Measurements from ENCODE around the gene MMP10.

MMP10 gene

GRCh38 chr11:102799681-102800340 lies 19.4 kb upstream of the MMP10 start:
- H3K9ac ChIP-seq (ENCODE audit: low read length): no peak overlapping the region
- no peaks in the 10 kb centered on the region for H3K27me3 ChIP-seq (ENCODE audit: control insufficient read depth, insufficient read depth, low read length)
- H3K9me3 ChIP-seq (ENCODE audit: control insufficient read depth, low read depth, low read length): no peaks in the 10 kb centered on the region
- no peaks in the 10 kb centered on the region for H3K36me3 ChIP-seq (ENCODE audit: control insufficient read depth, low read depth, low read length)
- H3K4me1 ChIP-seq (ENCODE audit: control insufficient read depth, low read depth, low read length): no peaks in the 10 kb centered on the region
- no peak overlapping the region for H3K27ac ChIP-seq (ENCODE audit: low read length)
- no peak overlapping the region for H3K4me3 ChIP-seq (ENCODE audit: low read length)

GRCh38 chr11:102798012-102798746 lies 17.8 kb upstream of the MMP10 start, which contains the start of gene MMP1:
TSS of gene MMP1 (minus strand) at chr11:102798160. CDS start at chr11:102798092, 68 bp downstream.
- no peak within 1 kb of the TSS for H3K4me3 ChIP-seq (ENCODE audit: low read length)
- H3K9ac ChIP-seq (ENCODE audit: low read length): no peak within 1 kb of the TSS
- no peaks in the 10 kb centered on the region for H3K4me1 ChIP-seq (ENCODE audit: control insufficient read depth, low read depth, low read length)
- no peaks in the 10 kb centered on the region for H3K27me3 ChIP-seq (ENCODE audit: control insufficient read depth, insufficient read depth, low read length)
- H3K9me3 ChIP-seq (ENCODE audit: control insufficient read depth, low read depth, low read length): no peaks in the 10 kb centered on the region
- no peak within 1 kb of the TSS for H3K27ac ChIP-seq (ENCODE audit: low read length)
- no peaks in the 10 kb centered on the region for H3K36me3 ChIP-seq (ENCODE audit: control insufficient read depth, low read depth, low read length)

GRCh38 chr11:102794382-102794781 lies 14.0 kb upstream of the MMP10 start:
- Histone ChIP-seq H3K27me3 (ENCODE audit: control insufficient read depth, insufficient read depth, low read length) (no peaks in the 10 kb centered on the region), H3K36me3 (ENCODE audit: control insufficient read depth, low read depth, low read length) (no peaks in the 10 kb centered on the region), H3K9me3 (ENCODE audit: control insufficient read depth, low read depth, low read length) (no peaks in the 10 kb centered on the region), H3K27ac (ENCODE audit: low read length) (no peak overlapping the region), H3K9ac (ENCODE audit: low read length) (no peak overlapping the region), H3K4me3 (ENCODE audit: low read length) (no peak overlapping the region), H3K4me1 (ENCODE audit: control insufficient read depth, low read depth, low read length) (no peaks in the 10 kb centered on the region)

GRCh38 chr11:102793677-102794290 lies 13.4 kb upstream of the MMP10 start:
- Histone ChIP-seq H3K27me3 (ENCODE audit: control insufficient read depth, insufficient read depth, low read length) (no peaks in the 10 kb centered on the region), H3K4me3 (ENCODE audit: low read length) (no peak overlapping the region), H3K9me3 (ENCODE audit: control insufficient read depth, low read depth, low read length) (no peaks in the 10 kb centered on the region), H3K27ac (ENCODE audit: low read length) (no peak overlapping the region), H3K9ac (ENCODE audit: low read length) (no peak overlapping the region), H3K36me3 (ENCODE audit: control insufficient read depth, low read depth, low read length) (no peaks in the 10 kb centered on the region), H3K4me1 (ENCODE audit: control insufficient read depth, low read depth, low read length) (no peaks in the 10 kb centered on the region)

- Histone ChIP-seq H3K27ac (ENCODE audit: low read length) (no peak overlapping the region), H3K36me3 (ENCODE audit: control insufficient read depth, low read depth, low read length) (no peaks in the 10 kb centered on the region), H3K9me3 (ENCODE audit: control insufficient read depth, low read depth, low read length) (no peaks in the 10 kb centered on the region), H3K4me1 (ENCODE audit: control insufficient read depth, low read depth, low read length) (no peaks in the 10 kb centered on the region), H3K27me3 (ENCODE audit: control insufficient read depth, insufficient read depth, low read length) (no peaks in the 10 kb centered on the region), H3K9ac (ENCODE audit: low read length) (no peak overlapping the region), H3K4me3 (ENCODE audit: low read length) (no peak overlapping the region)
Observed at GRCh38 chr11:102792604-102793003, 12.2 kb upstream of the MMP10 start.

GRCh38 chr11:102791271-102792036 lies 11.0 kb upstream of the MMP10 start:
- no peak overlapping the region for H3K9ac ChIP-seq (ENCODE audit: low read length)
- H3K4me1 ChIP-seq (ENCODE audit: control insufficient read depth, low read depth, low read length): no peaks in the 10 kb centered on the region
- no peak overlapping the region for H3K4me3 ChIP-seq (ENCODE audit: low read length)
- no peaks in the 10 kb centered on the region for H3K36me3 ChIP-seq (ENCODE audit: control insufficient read depth, low read depth, low read length)
- no peaks in the 10 kb centered on the region for H3K27me3 ChIP-seq (ENCODE audit: control insufficient read depth, insufficient read depth, low read length)
- no peak overlapping the region for H3K27ac ChIP-seq (ENCODE audit: low read length)
- no peaks in the 10 kb centered on the region for H3K9me3 ChIP-seq (ENCODE audit: control insufficient read depth, low read depth, low read length)

- Histone ChIP-seq H3K4me3 (ENCODE audit: low read length) (no peak overlapping the region), H3K9ac (ENCODE audit: low read length) (no peak overlapping the region), H3K27ac (ENCODE audit: low read length) (no peak overlapping the region), H3K27me3 (ENCODE audit: control insufficient read depth, insufficient read depth, low read length) (no peaks in the 10 kb centered on the region), H3K9me3 (ENCODE audit: control insufficient read depth, low read depth, low read length) (no peaks in the 10 kb centered on the region), H3K36me3 (ENCODE audit: control insufficient read depth, low read depth, low read length) (no peaks in the 10 kb centered on the region), H3K4me1 (ENCODE audit: control insufficient read depth, low read depth, low read length) (no peaks in the 10 kb centered on the region)
Observed at GRCh38 chr11:102788334-102788995, 8.0 kb upstream of the MMP10 start.

- peaks cover 17% of the 10 kb centered on the region for H3K4me1 ChIP-seq (ENCODE audit: control insufficient read depth, low read depth, low read length)
- no peaks in the 10 kb centered on the region for H3K36me3 ChIP-seq (ENCODE audit: control insufficient read depth, low read depth, low read length)
- H3K4me3 ChIP-seq (ENCODE audit: low read length): no peak overlapping the region
- H3K27ac ChIP-seq (ENCODE audit: low read length): no peak overlapping the region
- H3K27me3 ChIP-seq (ENCODE audit: control insufficient read depth, insufficient read depth, low read length): no peaks in the 10 kb centered on the region
- H3K9me3 ChIP-seq (ENCODE audit: control insufficient read depth, low read depth, low read length): no peaks in the 10 kb centered on the region
- no peak overlapping the region for H3K9ac ChIP-seq (ENCODE audit: low read length)
Observed at GRCh38 chr11:102784380-102784779, 4.0 kb upstream of the MMP10 start.

- no peaks in the 10 kb centered on the region for H3K9me3 ChIP-seq (ENCODE audit: control insufficient read depth, low read depth, low read length)
- H3K27me3 ChIP-seq (ENCODE audit: control insufficient read depth, insufficient read depth, low read length): no peaks in the 10 kb centered on the region
- no peak overlapping the region for H3K9ac ChIP-seq (ENCODE audit: low read length)
- H3K4me3 ChIP-seq (ENCODE audit: low read length): no peak overlapping the region
- H3K36me3 ChIP-seq (ENCODE audit: control insufficient read depth, low read depth, low read length): no peaks in the 10 kb centered on the region
- H3K4me1 ChIP-seq (ENCODE audit: control insufficient read depth, low read depth, low read length): peaks cover 21% of the 10 kb centered on the region
- H3K27ac ChIP-seq (ENCODE audit: low read length): no peak overlapping the region
Observed at GRCh38 chr11:102783720-102784119, 3.3 kb upstream of the MMP10 start.

GRCh38 chr11:102783016-102783415 lies 2.6 kb upstream of the MMP10 start:
- no peaks in the 10 kb centered on the region for H3K27me3 ChIP-seq (ENCODE audit: control insufficient read depth, insufficient read depth, low read length)
- no peak overlapping the region for H3K4me3 ChIP-seq (ENCODE audit: low read length)
- H3K9ac ChIP-seq (ENCODE audit: low read length): no peak overlapping the region
- H3K27ac ChIP-seq (ENCODE audit: low read length): no peak overlapping the region
- no peaks in the 10 kb centered on the region for H3K9me3 ChIP-seq (ENCODE audit: control insufficient read depth, low read depth, low read length)
- H3K36me3 ChIP-seq (ENCODE audit: control insufficient read depth, low read depth, low read length): no peaks in the 10 kb centered on the region
- peaks cover 21% of the 10 kb centered on the region for H3K4me1 ChIP-seq (ENCODE audit: control insufficient read depth, low read depth, low read length)

GRCh38 chr11:102781676-102782075 lies 1.2 kb upstream of the MMP10 start:
- H3K36me3 ChIP-seq (ENCODE audit: control insufficient read depth, low read depth, low read length): no peaks in the 10 kb centered on the region

More at GRCh38 chr11:102781676-102782075, 1.2 kb upstream of the MMP10 start:
- Histone ChIP-seq H3K27ac (ENCODE audit: low read length) (no peak overlapping the region), H3K4me1 (ENCODE audit: control insufficient read depth, low read depth, low read length) (peaks cover 21% of the 10 kb centered on the region), H3K4me3 (ENCODE audit: low read length) (no peak overlapping the region), H3K9me3 (ENCODE audit: control insufficient read depth, low read depth, low read length) (no peaks in the 10 kb centered on the region), H3K27me3 (ENCODE audit: control insufficient read depth, insufficient read depth, low read length) (no peaks in the 10 kb centered on the region), H3K9ac (ENCODE audit: low read length) (no peak overlapping the region)
